Neutrophil (primary cell): ENCODE data around the gene IL17RB.

Source experiments
- H3K27ac ChIP-seq: fragments of 200-600 bp; sonication (generic); 2 replicates; pipeline ENCODE4 v1.5.1; 2016; ENCODE audit warnings: mild to moderate bottlenecking, moderate library complexity
- H3K27me3 ChIP-seq: fragments of 200-600 bp; sonication (generic); 2 replicates; pipeline ENCODE4 v1.6.0; 2016; ENCODE audit warnings: mild to moderate bottlenecking
- H3K36me3 ChIP-seq: fragments of 200-600 bp; sonication (generic); 2 replicates; pipeline ENCODE4 v1.5.1; 2017
- H3K4me1 ChIP-seq, 2 experiments: fragments of 200-600 bp in 1 of 2; sonication (generic) in 1 of 2; 1 replicate in 1 of 2; 2 replicates in 1 of 2; pipeline versions ENCODE4 v1.5.1 to v1.6.1; 2013 to 2016; ENCODE audit warnings: low read depth in 1 of 2, low read length in 1 of 2, mild to moderate bottlenecking in 1 of 2, moderate library complexity in 1 of 2; ENCODE audit not compliant: control insufficient read depth in 1 of 2, insufficient read depth in 1 of 2
- H3K4me3 ChIP-seq, 2 experiments: fragments of 200-600 bp in 1 of 2; sonication (generic) in 1 of 2; 1 replicate in 1 of 2; 2 replicates in 1 of 2; pipeline ENCODE4 v1.5.1; 2013 to 2016; ENCODE audit warnings: low read depth in 1 of 2, low read length in 1 of 2, mild to moderate bottlenecking in 1 of 2, moderate library complexity in 1 of 2
- H3K9me3 ChIP-seq: fragments of 200-600 bp; sonication (generic); 2 replicates; pipeline ENCODE4 v1.5.1; 2016
- TF ChIP-seq, protein P1 (sequence below): fragments of 200-600 bp; sonication (generic); IDR thresholded peaks from 2 replicates; pipeline ENCODE4 v1.5.1; 2016; ENCODE audit warnings: antibody characterized with exemption

The IL17RB gene

DNA sequence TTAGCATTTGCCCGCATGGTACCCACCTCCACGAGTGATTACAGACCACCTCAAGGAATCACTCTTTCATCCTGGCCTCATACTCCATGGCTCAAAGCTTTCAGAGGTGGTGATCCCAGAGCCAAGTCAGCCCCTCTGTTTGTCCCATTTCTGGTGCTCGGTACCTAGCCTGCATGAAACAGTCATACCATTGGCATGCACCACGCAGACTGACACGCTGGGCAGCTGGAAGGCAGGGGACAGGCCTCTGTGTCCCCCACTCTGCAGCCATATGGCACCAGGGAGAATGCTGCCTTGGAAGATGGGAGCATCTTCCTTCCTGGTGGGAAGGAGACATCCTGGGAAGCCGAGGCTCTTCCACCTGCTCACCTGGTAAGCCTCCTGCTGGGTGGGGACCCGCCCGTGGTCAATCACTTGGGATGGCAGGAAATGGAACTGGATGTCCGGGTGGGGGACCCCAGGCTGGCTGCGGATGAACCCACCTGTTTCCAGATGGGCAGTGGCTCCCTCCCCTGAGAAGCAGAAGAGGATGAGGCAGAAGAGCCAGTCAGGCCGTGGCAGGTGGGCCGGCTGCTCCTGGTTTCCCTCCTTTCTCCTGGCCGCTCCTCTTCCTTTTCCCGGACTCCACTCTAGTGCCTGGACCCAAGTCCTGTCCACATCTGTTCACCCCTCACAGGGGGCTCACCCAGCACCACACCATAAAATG is 27.1 kb upstream of the IL17RB start:
- Histone ChIP-seq H3K27ac (no peak overlapping the region), H3K4me1 (no peaks in the 10 kb centered on the region), H3K36me3 (peaks cover 11% of the 10 kb centered on the region), H3K9me3 (no peaks in the 10 kb centered on the region), H3K4me3 (no peak overlapping the region), H3K27me3 (peaks cover 13% of the 10 kb centered on the region)
- TF ChIP-seq, protein P1, sequence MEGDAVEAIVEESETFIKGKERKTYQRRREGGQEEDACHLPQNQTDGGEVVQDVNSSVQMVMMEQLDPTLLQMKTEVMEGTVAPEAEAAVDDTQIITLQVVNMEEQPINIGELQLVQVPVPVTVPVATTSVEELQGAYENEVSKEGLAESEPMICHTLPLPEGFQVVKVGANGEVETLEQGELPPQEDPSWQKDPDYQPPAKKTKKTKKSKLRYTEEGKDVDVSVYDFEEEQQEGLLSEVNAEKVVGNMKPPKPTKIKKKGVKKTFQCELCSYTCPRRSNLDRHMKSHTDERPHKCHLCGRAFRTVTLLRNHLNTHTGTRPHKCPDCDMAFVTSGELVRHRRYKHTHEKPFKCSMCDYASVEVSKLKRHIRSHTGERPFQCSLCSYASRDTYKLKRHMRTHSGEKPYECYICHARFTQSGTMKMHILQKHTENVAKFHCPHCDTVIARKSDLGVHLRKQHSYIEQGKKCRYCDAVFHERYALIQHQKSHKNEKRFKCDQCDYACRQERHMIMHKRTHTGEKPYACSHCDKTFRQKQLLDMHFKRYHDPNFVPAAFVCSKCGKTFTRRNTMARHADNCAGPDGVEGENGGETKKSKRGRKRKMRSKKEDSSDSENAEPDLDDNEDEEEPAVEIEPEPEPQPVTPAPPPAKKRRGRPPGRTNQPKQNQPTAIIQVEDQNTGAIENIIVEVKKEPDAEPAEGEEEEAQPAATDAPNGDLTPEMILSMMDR = no peak

DNA sequence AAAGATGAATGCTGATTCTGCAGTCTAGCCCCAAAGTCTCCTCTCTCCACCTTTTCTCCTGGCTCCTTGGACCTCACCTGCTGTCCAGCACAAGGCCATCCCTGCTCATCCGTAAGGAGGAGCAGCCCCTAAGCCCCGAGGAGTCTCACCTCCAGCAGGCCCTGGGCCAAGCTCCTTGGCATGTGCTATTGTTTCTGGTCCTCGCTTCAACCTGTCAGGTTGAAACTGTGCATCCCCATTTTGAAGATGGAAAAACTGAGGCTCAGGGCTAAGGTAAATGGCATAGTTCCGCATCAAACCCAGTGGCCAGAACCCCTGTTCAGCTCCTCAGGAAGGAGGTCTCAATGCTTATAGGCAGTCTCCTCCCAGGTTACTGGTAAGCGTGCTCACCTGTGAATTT is 26.3 kb upstream of the IL17RB start:
- peaks cover 13% of the 10 kb centered on the region for H3K27me3 ChIP-seq
- TF ChIP-seq, protein P1 = no peak
- no peaks in the 10 kb centered on the region for H3K4me1 ChIP-seq
- peaks cover 11% of the 10 kb centered on the region for H3K36me3 ChIP-seq
- H3K4me3 ChIP-seq = no peak overlapping the region
- H3K27ac ChIP-seq = no peak overlapping the region
- H3K9me3 ChIP-seq = no peaks in the 10 kb centered on the region

DNA sequence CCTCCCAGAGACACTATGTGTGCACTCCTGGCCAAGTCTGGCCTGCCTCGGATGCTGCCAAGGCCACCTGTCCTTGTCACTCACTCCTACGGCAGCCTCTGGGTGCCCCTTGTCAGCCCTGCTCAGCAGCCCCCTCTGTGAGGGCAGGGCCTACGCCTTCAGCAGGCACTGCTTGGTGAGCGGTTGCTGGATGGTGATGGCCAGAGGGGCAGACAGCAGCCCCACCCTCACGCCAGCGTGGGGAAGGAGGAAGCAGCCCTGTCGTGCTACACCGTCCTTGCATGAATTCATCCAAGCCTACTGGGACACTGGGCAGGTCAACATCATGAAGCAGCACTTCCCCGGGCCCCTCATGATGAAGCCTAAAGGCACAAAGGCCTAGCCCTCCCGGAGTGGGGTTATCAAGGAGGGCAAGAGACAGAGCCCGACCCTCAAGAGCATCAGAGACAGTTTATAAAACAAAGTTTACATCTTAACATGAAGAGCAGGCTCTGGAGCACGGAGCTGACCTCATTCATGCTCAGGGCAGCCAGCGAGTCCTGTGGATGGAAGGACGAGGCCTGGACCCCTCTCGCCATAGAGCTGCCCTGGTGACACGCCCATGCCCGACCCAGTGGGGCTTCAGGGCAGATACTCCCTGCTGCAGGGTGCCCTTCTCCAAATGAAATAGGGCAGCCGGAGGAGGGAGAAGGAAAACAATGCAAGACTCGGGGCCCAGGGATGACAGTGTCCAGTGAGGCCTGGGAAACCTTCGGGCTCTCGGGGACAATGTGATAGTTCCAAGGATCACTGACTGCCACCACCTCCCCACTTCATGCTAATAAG is 25.4 kb upstream of the IL17RB start:
- TF ChIP-seq, protein P1 = no peak
- Histone ChIP-seq H3K4me1 (no peaks in the 10 kb centered on the region), H3K4me3 (no peak overlapping the region), H3K9me3 (no peaks in the 10 kb centered on the region), H3K27ac (no peak overlapping the region), H3K36me3 (peaks cover 11% of the 10 kb centered on the region), H3K27me3 (peaks cover 13% of the 10 kb centered on the region)

DNA sequence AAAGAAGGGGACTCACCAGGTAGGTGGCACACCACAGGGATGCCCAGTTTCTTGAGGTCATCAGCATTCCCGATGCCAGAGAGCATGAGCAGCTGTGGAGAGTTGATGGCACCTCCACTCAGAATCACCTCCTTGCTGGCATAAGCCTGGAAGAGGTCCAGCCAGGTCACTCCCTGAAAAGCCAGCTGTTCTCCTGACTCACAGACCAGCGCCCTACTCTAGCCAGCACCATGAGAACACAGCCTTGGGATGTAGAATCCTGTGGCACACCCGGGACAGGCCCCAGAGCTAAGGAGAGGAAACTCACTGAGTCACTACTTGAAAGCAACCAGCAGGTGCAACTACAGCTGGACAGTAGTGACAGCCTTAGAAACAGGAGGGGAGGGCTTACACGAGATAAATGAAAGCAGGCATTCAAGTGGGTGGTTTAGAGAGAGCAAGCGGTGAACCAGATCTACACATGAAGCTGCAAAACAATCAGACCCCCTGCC is 24.7 kb upstream of the IL17RB start:
- H3K4me1 ChIP-seq = no peaks in the 10 kb centered on the region
- TF ChIP-seq, protein P1 = no peak
- H3K27me3 ChIP-seq = peaks cover 13% of the 10 kb centered on the region
- H3K27ac ChIP-seq = no peak overlapping the region
- no peak overlapping the region for H3K4me3 ChIP-seq
- no peaks in the 10 kb centered on the region for H3K9me3 ChIP-seq
- H3K36me3 ChIP-seq = peaks cover 11% of the 10 kb centered on the region

DNA sequence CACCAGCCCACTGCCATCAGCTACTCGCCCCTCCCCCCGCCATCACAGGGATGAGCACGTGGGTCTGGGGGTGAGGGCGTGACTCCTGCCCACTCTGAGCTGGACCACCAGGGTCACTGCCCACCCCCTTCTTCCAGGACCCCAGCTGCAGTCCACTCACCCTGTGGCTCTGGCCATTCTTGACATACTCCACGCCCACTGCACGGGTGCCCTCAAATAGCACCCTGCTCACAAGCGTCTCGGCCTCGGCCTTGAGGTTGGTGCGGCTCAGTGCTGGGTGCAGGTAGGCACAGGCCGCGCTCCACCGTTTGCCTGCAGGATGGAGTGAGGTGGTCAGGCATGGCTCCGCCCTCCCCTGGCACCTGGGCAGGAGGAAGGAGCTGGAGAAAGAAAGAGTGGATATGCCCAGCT is 24.0 kb upstream of the IL17RB start:
- peaks cover 8% of the 10 kb centered on the region for H3K27me3 ChIP-seq
- no peaks in the 10 kb centered on the region for H3K4me1 ChIP-seq
- TF ChIP-seq, protein P1 = no peak
- H3K4me3 ChIP-seq = no peak overlapping the region
- no peaks in the 10 kb centered on the region for H3K9me3 ChIP-seq
- no peak overlapping the region for H3K27ac ChIP-seq
- H3K36me3 ChIP-seq = peaks cover 8% of the 10 kb centered on the region
